HEK293 (cell line): ENCODE measurements around the gene MPPED2.

ENCODE experiments used
- SALL2 ChIP-seq: fragments of 450-650 bp; formaldehyde crosslinking; IDR thresholded peaks from 2 replicates; pipeline ENCODE4 v1.5.0; 2017; ENCODE audit warnings: missing biosample characterization, mild to moderate bottlenecking, missing genetic modification characterization, borderline replicate concordance
- ZNF132 ChIP-seq: fragments of 450-650 bp; formaldehyde crosslinking; IDR thresholded peaks from 2 replicates; pipeline ENCODE4 v1.5.1; 2017; ENCODE audit warnings: missing biosample characterization, missing genetic modification characterization, borderline replicate concordance
- ZNF175 ChIP-seq: fragments of 450-650 bp; formaldehyde crosslinking; IDR thresholded peaks from 2 replicates; pipeline ENCODE4 v1.5.1; 2016; ENCODE audit warnings: missing biosample characterization, missing genetic modification characterization
- ZNF426 ChIP-seq: fragments of 450-650 bp; formaldehyde crosslinking; IDR thresholded peaks from 2 replicates; pipeline ENCODE4 v1.5.1; 2017; ENCODE audit warnings: missing biosample characterization, missing genetic modification characterization, mild to moderate bottlenecking, inconsistent platforms, moderate library complexity
- ZNF513 ChIP-seq: fragments of 450-650 bp; IDR thresholded peaks from 2 replicates; pipeline ENCODE4 v1.5.1; 2018; ENCODE audit warnings: missing biosample characterization, missing genetic modification characterization
- ZNF621 ChIP-seq: fragments of 450-650 bp; formaldehyde crosslinking; IDR thresholded peaks from 2 replicates; pipeline ENCODE4 v1.5.1; 2017; ENCODE audit warnings: missing biosample characterization, missing genetic modification characterization
- ZNF626 ChIP-seq: fragments of 450-650 bp; sonication (Bioruptor Pico); formaldehyde crosslinking; IDR thresholded peaks from 2 replicates; pipeline ENCODE4 v1.5.1; 2018; ENCODE audit warnings: missing biosample characterization, missing genetic modification characterization, inconsistent platforms
- TF ChIP-seq, protein P1 (sequence below): fragments of 450-650 bp; formaldehyde crosslinking; IDR thresholded peaks from 2 replicates; pipeline ENCODE4 v1.5.1; 2016; ENCODE audit warnings: missing biosample characterization, missing genetic modification characterization

DNA sequence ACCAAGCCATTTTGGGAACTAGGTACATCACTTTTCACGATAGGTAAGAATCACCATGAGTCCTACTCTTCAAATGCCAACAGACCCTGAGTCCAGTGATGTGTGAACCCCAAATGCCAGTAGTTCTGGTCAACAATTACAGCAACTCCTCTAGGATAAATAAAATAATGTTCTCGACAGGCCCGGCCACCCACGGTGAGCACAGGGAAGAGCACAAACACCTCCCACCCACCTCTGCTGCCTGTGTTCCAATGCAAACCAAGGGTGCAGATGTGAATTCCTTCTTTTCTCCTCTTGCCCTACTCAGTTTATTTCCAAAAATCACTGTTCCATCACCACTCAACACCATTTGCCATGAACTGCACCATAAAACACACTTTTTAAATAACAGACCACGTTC is 33.3 kb downstream of the MPPED2 start:
- TF ChIP-seq, protein P1, sequence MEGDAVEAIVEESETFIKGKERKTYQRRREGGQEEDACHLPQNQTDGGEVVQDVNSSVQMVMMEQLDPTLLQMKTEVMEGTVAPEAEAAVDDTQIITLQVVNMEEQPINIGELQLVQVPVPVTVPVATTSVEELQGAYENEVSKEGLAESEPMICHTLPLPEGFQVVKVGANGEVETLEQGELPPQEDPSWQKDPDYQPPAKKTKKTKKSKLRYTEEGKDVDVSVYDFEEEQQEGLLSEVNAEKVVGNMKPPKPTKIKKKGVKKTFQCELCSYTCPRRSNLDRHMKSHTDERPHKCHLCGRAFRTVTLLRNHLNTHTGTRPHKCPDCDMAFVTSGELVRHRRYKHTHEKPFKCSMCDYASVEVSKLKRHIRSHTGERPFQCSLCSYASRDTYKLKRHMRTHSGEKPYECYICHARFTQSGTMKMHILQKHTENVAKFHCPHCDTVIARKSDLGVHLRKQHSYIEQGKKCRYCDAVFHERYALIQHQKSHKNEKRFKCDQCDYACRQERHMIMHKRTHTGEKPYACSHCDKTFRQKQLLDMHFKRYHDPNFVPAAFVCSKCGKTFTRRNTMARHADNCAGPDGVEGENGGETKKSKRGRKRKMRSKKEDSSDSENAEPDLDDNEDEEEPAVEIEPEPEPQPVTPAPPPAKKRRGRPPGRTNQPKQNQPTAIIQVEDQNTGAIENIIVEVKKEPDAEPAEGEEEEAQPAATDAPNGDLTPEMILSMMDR (tag by site-specific recombination) = no peak
- TF ChIP-seq ZNF132 (tag by site-specific recombination) (no peak), ZNF175 (tag by site-specific recombination) (no peak), ZNF513 (tag by site-specific recombination) (no peak), SALL2 (tag by site-specific recombination) (no peak), ZNF626 (no peak), ZNF426 (tag by site-specific recombination) (no peak), ZNF621 (tag by site-specific recombination) (no peak)
